ENCODE results near the gene SFTPB.

Gene SFTPB

GRCh38 chr2:85692039-85692645 lies 24.1 kb upstream of the SFTPB start:
- H3K27me3 ChIP-seq (ENCODE audit: insufficient read depth, low read depth) = no peaks in the 10 kb centered on the region
- no peak overlapping the region for H2AFZ ChIP-seq (ENCODE audit: low read depth)
- H3K9ac ChIP-seq = no peak overlapping the region
- no peak overlapping the region for H3K27ac ChIP-seq
- H4K20me1 ChIP-seq (ENCODE audit: insufficient read depth) = no peaks in the 10 kb centered on the region
- H3K4me1 ChIP-seq (ENCODE audit: low read depth, poor library complexity, severe bottlenecking) = no peaks in the 10 kb centered on the region
- H3K4me2 ChIP-seq = no peak overlapping the region
- H3K79me2 ChIP-seq (ENCODE audit: insufficient read depth, low read depth) = no peaks in the 10 kb centered on the region
- H3K4me3 ChIP-seq (IDR thresholded peaks at IDR 0.05; ENCODE audit: insufficient read depth, low read depth, low read length) = no peak overlapping the region
- TF ChIP-seq CTCF (conservative IDR thresholded peaks at IDR 0.05; ENCODE audit: low read depth, low read length) = no peak
- H3K36me3 ChIP-seq (ENCODE audit: insufficient read depth) = no peaks in the 10 kb centered on the region

- H3K27me3 ChIP-seq (ENCODE audit: insufficient read depth, low read depth) = no peaks in the 10 kb centered on the region
- H3K4me2 ChIP-seq = no peak overlapping the region
- no peak for TF ChIP-seq CTCF (conservative IDR thresholded peaks at IDR 0.05; ENCODE audit: low read depth, low read length)
- H3K9ac ChIP-seq = no peak overlapping the region
- H4K20me1 ChIP-seq (ENCODE audit: insufficient read depth) = no peaks in the 10 kb centered on the region
- H2AFZ ChIP-seq (ENCODE audit: low read depth) = no peak overlapping the region
- no peak overlapping the region for H3K27ac ChIP-seq
- H3K4me1 ChIP-seq (ENCODE audit: low read depth, poor library complexity, severe bottlenecking) = peaks cover 11% of the 10 kb centered on the region
- no peak overlapping the region for H3K4me3 ChIP-seq (IDR thresholded peaks at IDR 0.05; ENCODE audit: insufficient read depth, low read depth, low read length)
- no peaks in the 10 kb centered on the region for H3K79me2 ChIP-seq (ENCODE audit: insufficient read depth, low read depth)
- H3K36me3 ChIP-seq (ENCODE audit: insufficient read depth) = no peaks in the 10 kb centered on the region
These were observed 22.9 kb upstream of the SFTPB start for GRCh38 chr2:85690932-85691331.

GRCh38 chr2:85684806-85685205 lies 16.8 kb upstream of the SFTPB start:
- no peak overlapping the region for H3K4me3 ChIP-seq (IDR thresholded peaks at IDR 0.05; ENCODE audit: insufficient read depth, low read depth, low read length)

GRCh38 chr2:85684380-85684779 lies 16.4 kb upstream of the SFTPB start:
- no peaks in the 10 kb centered on the region for H3K79me2 ChIP-seq (ENCODE audit: insufficient read depth, low read depth)
- no peaks in the 10 kb centered on the region for H4K20me1 ChIP-seq (ENCODE audit: insufficient read depth)
- peaks cover 39% of the 10 kb centered on the region for H3K4me1 ChIP-seq (ENCODE audit: low read depth, poor library complexity, severe bottlenecking)
- TF ChIP-seq CTCF (conservative IDR thresholded peaks at IDR 0.05; ENCODE audit: low read depth, low read length) = no peak
- H3K4me3 ChIP-seq (IDR thresholded peaks at IDR 0.05; ENCODE audit: insufficient read depth, low read depth, low read length) = no peak overlapping the region
- peak overlapping the region; percentile 67 for H3K4me2 ChIP-seq
- H3K27me3 ChIP-seq (ENCODE audit: insufficient read depth, low read depth) = no peaks in the 10 kb centered on the region
- peak overlapping the region; percentile 36; the same call in 1 of the 2 replicates for H2AFZ ChIP-seq (ENCODE audit: low read depth)
- H3K27ac ChIP-seq = peak overlapping the region; percentile 67
- H3K36me3 ChIP-seq (ENCODE audit: insufficient read depth) = no peaks in the 10 kb centered on the region
- peak overlapping the region; percentile 25; the same call in 1 of the 2 replicates for H3K9ac ChIP-seq

More at GRCh38 chr2:85684806-85685205, 16.8 kb upstream of the SFTPB start:
- H3K9ac ChIP-seq = peak overlapping the region; percentile 25; the same call in 1 of the 2 replicates
- H3K4me1 ChIP-seq (ENCODE audit: low read depth, poor library complexity, severe bottlenecking) = peaks cover 37% of the 10 kb centered on the region
- no peaks in the 10 kb centered on the region for H3K36me3 ChIP-seq (ENCODE audit: insufficient read depth)
- H3K27me3 ChIP-seq (ENCODE audit: insufficient read depth, low read depth) = no peaks in the 10 kb centered on the region
- no peaks in the 10 kb centered on the region for H4K20me1 ChIP-seq (ENCODE audit: insufficient read depth)
- H3K4me2 ChIP-seq = peak overlapping the region; percentile 67
- TF ChIP-seq CTCF (conservative IDR thresholded peaks at IDR 0.05; ENCODE audit: low read depth, low read length) = no peak
- peak overlapping the region; percentile 67 for H3K27ac ChIP-seq
- no peaks in the 10 kb centered on the region for H3K79me2 ChIP-seq (ENCODE audit: insufficient read depth, low read depth)
- peak overlapping the region; percentile 36 for H2AFZ ChIP-seq (ENCODE audit: low read depth)
